CD14-positive monocyte (primary cell): ENCODE results near the gene TTLL6. TPM values are rescaled to one million over a fixed set of nuclear protein-coding genes. Genes with fewer than 3 reads are reported as not detected.

Experiments
- DNase-seq, 3 donors: peaks; one replicate each; pipeline ENCODE4 v3.0.0-alpha.2; 2011 to 2022
- H2AFZ ChIP-seq: 2 replicates; pipeline ENCODE4 v1.6.0; 2012; ENCODE audit warnings: mild to moderate bottlenecking, low read depth, low read length, inconsistent platforms; ENCODE audit not compliant: insufficient read depth, poor library complexity, severe bottlenecking
- H3K27ac ChIP-seq, 2 donors: 1 replicate in 1 of 2; 2 replicates in 1 of 2; pipeline ENCODE4 v1.5.1; 2012 to 2013; ENCODE audit warnings: low read length in 2 of 2, control low read depth in 1 of 2, inconsistent platforms in 1 of 2, low read depth in 1 of 2, mild to moderate bottlenecking in 1 of 2
- H3K27me3 ChIP-seq, 2 donors: one replicate each; pipeline versions ENCODE4 v1.6.0 to v1.6.1; 2011 to 2013; ENCODE audit warnings: low read length in 2 of 2; ENCODE audit not compliant: control insufficient read depth in 2 of 2, insufficient read depth in 2 of 2
- H3K36me3 ChIP-seq, 2 donors: replicated peaks in 1 of 2; 1 replicate in 1 of 2; 2 replicates in 1 of 2; pipeline versions ENCODE4 v1.5.1 to v1.6.1; 2012 to 2013; ENCODE audit warnings: low read length in 2 of 2, control low read depth in 1 of 2, inconsistent platforms in 1 of 2, mild to moderate bottlenecking in 1 of 2; ENCODE audit not compliant: insufficient read depth in 2 of 2, control insufficient read depth in 1 of 2
- H3K4me1 ChIP-seq, 2 donors: 1 replicate in 1 of 2; 2 replicates in 1 of 2; pipeline versions ENCODE4 v1.5.1 to v1.6.1; 2012 to 2013; ENCODE audit warnings: low read length in 2 of 2, control low read depth in 1 of 2, inconsistent platforms in 1 of 2, mild to moderate bottlenecking in 1 of 2, moderate library complexity in 1 of 2; ENCODE audit not compliant: insufficient read depth in 2 of 2, control insufficient read depth in 1 of 2
- H3K4me2 ChIP-seq: replicated peaks from 2 replicates; pipeline ENCODE3; 2012; ENCODE audit warnings: low read length, moderate library complexity, mild to moderate bottlenecking; ENCODE audit not compliant: poor library complexity, severe bottlenecking; ENCODE audit errors: extremely low read depth
- H3K4me3 ChIP-seq, 3 experiments: fragments of 200-600 bp in 1 of 3; sonication (generic) in 1 of 3; replicated peaks in 1 of 3; 1 replicate in 2 of 3; 2 replicates in 1 of 3; pipeline ENCODE4 v1.5.1; 2011 to 2013; ENCODE audit warnings: low read length in 3 of 3, mild to moderate bottlenecking in 3 of 3, control low read depth in 2 of 3, low read depth in 2 of 3, inconsistent platforms in 1 of 3, moderate library complexity in 1 of 3
- H3K79me2 ChIP-seq: 2 replicates; pipeline ENCODE4 v1.6.0; 2012; ENCODE audit warnings: mild to moderate bottlenecking, control low read depth, inconsistent platforms, low read length, moderate library complexity; ENCODE audit not compliant: insufficient read depth
- H3K9ac ChIP-seq: 2 replicates; pipeline ENCODE4 v1.6.0; 2017; ENCODE audit warnings: low read length, mild to moderate bottlenecking; ENCODE audit not compliant: insufficient read depth, poor library complexity, severe bottlenecking
- H3K9me3 ChIP-seq, 2 donors: replicated peaks in 1 of 2; 1 replicate in 1 of 2; 2 replicates in 1 of 2; pipeline versions ENCODE4 v1.5.1 to v1.6.1; 2012 to 2013; ENCODE audit warnings: low read length in 2 of 2, control low read depth in 1 of 2; ENCODE audit not compliant: control insufficient read depth in 1 of 2, insufficient read depth in 1 of 2
- H4K20me1 ChIP-seq: 2 replicates; pipeline ENCODE4 v1.6.0; 2012; ENCODE audit warnings: mild to moderate bottlenecking, low read length, control low read depth, moderate library complexity; ENCODE audit not compliant: insufficient read depth
- H3K27ac Mint-ChIP-seq, 7 donors: one replicate each; pipeline ENCODE4 v1.8.0; 2020; ENCODE audit warnings: mild to moderate bottlenecking in 7 of 7, mixed read lengths in 7 of 7, moderate library complexity in 6 of 7, inconsistent platforms in 2 of 7
- H3K27me3 Mint-ChIP-seq, 3 donors: one replicate each; pipeline ENCODE4 v1.8.0; 2021 to 2022; ENCODE audit warnings: low read depth in 3 of 3, mild to moderate bottlenecking in 3 of 3, mixed read lengths in 3 of 3, moderate library complexity in 3 of 3, inconsistent platforms in 1 of 3
- H3K36me3 Mint-ChIP-seq, 2 donors: one replicate each; pipeline ENCODE4 v1.8.0; 2020; ENCODE audit warnings: mixed read lengths in 2 of 2, inconsistent platforms in 1 of 2, mild to moderate bottlenecking in 1 of 2
- H3K4me1 Mint-ChIP-seq: one replicate; pipeline ENCODE4 v1.8.0; 2020; ENCODE audit warnings: mild to moderate bottlenecking, mixed read lengths
- H3K4me3 Mint-ChIP-seq, 2 donors: one replicate each; pipeline ENCODE4 v1.8.0; 2020; ENCODE audit warnings: mild to moderate bottlenecking in 2 of 2, mixed read lengths in 2 of 2, moderate library complexity in 1 of 2
- H3K9me3 Mint-ChIP-seq, 7 donors: one replicate each; pipeline ENCODE4 v1.8.0; 2020 to 2022; ENCODE audit warnings: mixed read lengths in 7 of 7, mild to moderate bottlenecking in 6 of 7, moderate library complexity in 6 of 7, inconsistent platforms in 2 of 7
- WGBS: methylation state at CpG from one replicate; pipeline ENCODE4 v1.1.5; 2013; ENCODE audit warnings: missing lambda C conversion rate; ENCODE audit not compliant: insufficient coverage; 5-methylcytosine and 5-hydroxymethylcytosine counted together
- intact Hi-C, 2 donors: fragments of 100-400 bp; cut with micrococcal nuclease; formaldehyde crosslinking; loops; one replicate each; pipeline versions ENCODE4 v1.15.0 to v1.15.1; 2023
- polyA plus RNA-seq, 3 donors: library from polyadenylated mRNA; depleted of rRNA in 1 of 3; unstranded in 2 of 3; stranded (reverse) in 1 of 3; fragments of 300-500 nt in 2 of 3; fragments of >200 nt in 1 of 3; fragmentation: Illumina TruSeq in 2 of 3; gene quantifications; 1 replicate in 2 of 3; 2 replicates in 1 of 3; pipeline ENCODE4 v1.2.3, GENCODE V29; 2012 to 2021
- TF ChIP-seq, protein P1 (sequence below): fragments of 200-600 bp; IDR thresholded peaks from one replicate; pipeline ENCODE4 v1.8.0; 2022; ENCODE audit warnings: antibody characterized with exemption, mild to moderate bottlenecking

Gene TTLL6
- polyA plus RNA-seq, 3 donors: not detected

DNA sequence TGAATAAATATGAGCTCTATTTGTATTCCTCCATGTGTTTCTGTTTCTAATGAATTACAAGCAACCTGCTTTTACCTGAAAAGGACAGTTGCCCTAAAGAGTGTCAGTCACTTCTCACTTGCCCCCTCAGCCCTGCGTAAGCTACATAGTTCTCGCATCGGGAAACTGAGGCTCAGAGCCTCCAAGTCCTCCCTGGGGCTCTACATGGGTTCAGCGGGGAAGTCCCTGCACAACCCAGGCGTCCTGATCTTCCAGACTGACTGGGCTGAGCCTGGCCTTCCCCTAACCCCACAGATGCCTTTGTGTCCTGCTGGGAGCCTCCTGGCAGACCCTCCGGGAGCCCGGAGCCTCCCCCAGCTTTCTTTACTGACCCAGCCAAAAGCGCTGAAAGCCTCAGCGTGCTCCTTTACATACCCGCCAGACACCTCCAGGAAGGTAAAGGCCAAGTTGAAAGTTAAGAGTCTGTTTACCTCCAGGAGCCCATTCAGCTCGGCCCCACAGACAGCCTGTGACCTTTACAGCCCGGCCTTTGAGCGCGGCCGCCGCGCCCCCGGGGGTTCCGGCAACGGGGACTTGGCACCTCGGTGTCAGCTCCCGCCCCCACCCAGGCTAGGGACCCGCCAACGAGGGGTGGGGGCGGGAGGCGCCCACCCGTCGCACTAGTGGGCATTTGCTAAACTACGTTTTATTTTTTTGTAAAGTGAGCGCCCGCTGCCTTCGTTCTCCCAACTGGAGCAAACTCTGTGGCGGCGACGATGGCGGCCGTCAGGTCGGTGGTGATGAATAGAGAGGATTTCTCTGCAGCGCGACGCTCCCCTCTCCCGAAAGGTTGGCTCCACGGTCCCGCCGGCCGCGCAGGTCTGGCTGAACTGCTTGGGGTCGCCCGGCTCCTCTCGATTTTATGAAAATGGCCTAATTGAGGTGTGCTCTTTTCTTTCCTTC, 84.1 kb downstream of the TTLL6 start:
- intact Hi-C loops: loop anchor here in 1 of 2 donors (5.0 kb wide), 1 partner anchor 144 kb away; no protein-coding TSS in a partner anchor
- no peak for DNase-seq
- TF ChIP-seq, protein P1, sequence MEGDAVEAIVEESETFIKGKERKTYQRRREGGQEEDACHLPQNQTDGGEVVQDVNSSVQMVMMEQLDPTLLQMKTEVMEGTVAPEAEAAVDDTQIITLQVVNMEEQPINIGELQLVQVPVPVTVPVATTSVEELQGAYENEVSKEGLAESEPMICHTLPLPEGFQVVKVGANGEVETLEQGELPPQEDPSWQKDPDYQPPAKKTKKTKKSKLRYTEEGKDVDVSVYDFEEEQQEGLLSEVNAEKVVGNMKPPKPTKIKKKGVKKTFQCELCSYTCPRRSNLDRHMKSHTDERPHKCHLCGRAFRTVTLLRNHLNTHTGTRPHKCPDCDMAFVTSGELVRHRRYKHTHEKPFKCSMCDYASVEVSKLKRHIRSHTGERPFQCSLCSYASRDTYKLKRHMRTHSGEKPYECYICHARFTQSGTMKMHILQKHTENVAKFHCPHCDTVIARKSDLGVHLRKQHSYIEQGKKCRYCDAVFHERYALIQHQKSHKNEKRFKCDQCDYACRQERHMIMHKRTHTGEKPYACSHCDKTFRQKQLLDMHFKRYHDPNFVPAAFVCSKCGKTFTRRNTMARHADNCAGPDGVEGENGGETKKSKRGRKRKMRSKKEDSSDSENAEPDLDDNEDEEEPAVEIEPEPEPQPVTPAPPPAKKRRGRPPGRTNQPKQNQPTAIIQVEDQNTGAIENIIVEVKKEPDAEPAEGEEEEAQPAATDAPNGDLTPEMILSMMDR: no peak
- peaks cover 2 to 11% of the 10 kb centered on the region in 2 donors for H3K36me3 Mint-ChIP-seq
- peaks cover 0 to 22% (median 8%) of the 10 kb centered on the region in 7 donors for H3K9me3 Mint-ChIP-seq
- no peak overlapping the region for H2AFZ ChIP-seq
- H3K27ac Mint-ChIP-seq: no peak overlapping the region
- H3K36me3 ChIP-seq: no peaks in the 10 kb centered on the region
- no peak overlapping the region for H3K9ac ChIP-seq
- peaks cover 15% of the 10 kb centered on the region for H3K4me1 Mint-ChIP-seq
- no peak overlapping the region for H3K27ac ChIP-seq
- WGBS: 3% methylated on average over 37 of the region's 50 CpGs
- H3K27me3 ChIP-seq: peaks cover 94 to 99% of the 10 kb centered on the region in 2 donors
- H3K4me3 Mint-ChIP-seq: peak overlapping the region in 1 of 2 donors; percentile 85
- no peaks in the 10 kb centered on the region for H3K79me2 ChIP-seq
- H4K20me1 ChIP-seq: no peaks in the 10 kb centered on the region
- H3K9me3 ChIP-seq: peaks cover 5 to 51% of the 10 kb centered on the region in 2 donors
- H3K27me3 Mint-ChIP-seq: peaks cover 96 to 99% (median 98%) of the 10 kb centered on the region in 3 donors
- H3K4me2 ChIP-seq: no peak overlapping the region
- no peak overlapping the region for H3K4me3 ChIP-seq
- peaks cover 0 to 3% of the 10 kb centered on the region in 2 donors for H3K4me1 ChIP-seq

DNA sequence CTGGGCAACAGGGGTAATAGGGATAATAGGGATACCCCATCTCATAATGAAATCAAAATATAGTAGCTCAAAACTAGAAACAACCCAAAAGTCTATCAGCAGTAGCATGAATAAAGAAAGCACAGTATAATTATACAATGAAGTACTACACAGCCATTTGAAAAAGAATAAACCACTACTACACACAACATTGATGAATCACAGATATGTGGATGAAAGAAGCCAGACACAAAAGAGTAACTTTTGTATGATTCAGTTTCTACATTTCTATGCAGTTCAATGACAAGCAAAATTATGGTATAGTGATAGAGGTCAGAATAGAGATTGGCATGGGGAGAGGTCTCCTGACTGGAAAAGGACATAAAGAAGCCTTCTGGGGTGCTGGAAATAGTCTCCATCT, 85.7 kb downstream of the TTLL6 start:
- peaks cover 2 to 9% of the 10 kb centered on the region in 2 donors for H3K36me3 Mint-ChIP-seq
- H3K27me3 Mint-ChIP-seq: peaks cover 97 to 99% (median 98%) of the 10 kb centered on the region in 3 donors
- H3K27ac ChIP-seq: no peak overlapping the region
- TF ChIP-seq, protein P1: no peak
- H3K27me3 ChIP-seq: peaks cover 95 to 99% of the 10 kb centered on the region in 2 donors
- intact Hi-C loops: loop anchor here in 1 of 2 donors (5.0 kb wide), 1 partner anchor 146 kb away; no protein-coding TSS in a partner anchor
- H3K4me3 ChIP-seq: no peak overlapping the region
- no peak for DNase-seq
- no peak overlapping the region for H2AFZ ChIP-seq
- no peak overlapping the region for H3K4me2 ChIP-seq
- no peak overlapping the region for H3K27ac Mint-ChIP-seq
- H4K20me1 ChIP-seq: no peaks in the 10 kb centered on the region
- H3K79me2 ChIP-seq: no peaks in the 10 kb centered on the region
- H3K4me3 Mint-ChIP-seq: peak overlapping the region in 1 of 2 donors; percentile 72
- H3K9me3 ChIP-seq: peaks cover 5 to 53% of the 10 kb centered on the region in 2 donors
- H3K4me1 ChIP-seq: peaks cover 0 to 3% of the 10 kb centered on the region in 2 donors
- H3K9ac ChIP-seq: no peak overlapping the region
- H3K36me3 ChIP-seq: no peaks in the 10 kb centered on the region
- H3K4me1 Mint-ChIP-seq: peaks cover 15% of the 10 kb centered on the region
- H3K9me3 Mint-ChIP-seq: peaks cover 0 to 24% (median 8%) of the 10 kb centered on the region in 7 donors
